ENCODE results near the gene BBX.

DNA sequence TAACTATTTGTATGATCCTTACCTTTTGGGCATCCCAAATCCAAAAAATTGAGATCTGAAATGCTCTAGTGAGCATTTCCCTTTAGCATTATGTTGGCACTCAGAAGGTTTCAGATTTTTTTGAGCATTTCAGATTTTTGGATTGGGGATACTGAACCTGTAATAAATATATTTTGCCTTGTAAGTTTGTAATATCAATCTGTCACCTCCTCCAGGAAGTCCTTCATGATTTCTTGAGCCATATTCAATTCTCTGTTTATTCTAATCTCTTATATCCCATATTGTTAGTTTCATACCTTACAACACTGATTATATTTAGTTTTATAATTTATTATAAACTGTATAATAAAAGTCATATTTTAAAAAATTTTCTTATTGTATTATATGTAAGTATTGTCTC, 215.2 kb downstream of the BBX start:
- TF ChIP-seq, protein P1, sequence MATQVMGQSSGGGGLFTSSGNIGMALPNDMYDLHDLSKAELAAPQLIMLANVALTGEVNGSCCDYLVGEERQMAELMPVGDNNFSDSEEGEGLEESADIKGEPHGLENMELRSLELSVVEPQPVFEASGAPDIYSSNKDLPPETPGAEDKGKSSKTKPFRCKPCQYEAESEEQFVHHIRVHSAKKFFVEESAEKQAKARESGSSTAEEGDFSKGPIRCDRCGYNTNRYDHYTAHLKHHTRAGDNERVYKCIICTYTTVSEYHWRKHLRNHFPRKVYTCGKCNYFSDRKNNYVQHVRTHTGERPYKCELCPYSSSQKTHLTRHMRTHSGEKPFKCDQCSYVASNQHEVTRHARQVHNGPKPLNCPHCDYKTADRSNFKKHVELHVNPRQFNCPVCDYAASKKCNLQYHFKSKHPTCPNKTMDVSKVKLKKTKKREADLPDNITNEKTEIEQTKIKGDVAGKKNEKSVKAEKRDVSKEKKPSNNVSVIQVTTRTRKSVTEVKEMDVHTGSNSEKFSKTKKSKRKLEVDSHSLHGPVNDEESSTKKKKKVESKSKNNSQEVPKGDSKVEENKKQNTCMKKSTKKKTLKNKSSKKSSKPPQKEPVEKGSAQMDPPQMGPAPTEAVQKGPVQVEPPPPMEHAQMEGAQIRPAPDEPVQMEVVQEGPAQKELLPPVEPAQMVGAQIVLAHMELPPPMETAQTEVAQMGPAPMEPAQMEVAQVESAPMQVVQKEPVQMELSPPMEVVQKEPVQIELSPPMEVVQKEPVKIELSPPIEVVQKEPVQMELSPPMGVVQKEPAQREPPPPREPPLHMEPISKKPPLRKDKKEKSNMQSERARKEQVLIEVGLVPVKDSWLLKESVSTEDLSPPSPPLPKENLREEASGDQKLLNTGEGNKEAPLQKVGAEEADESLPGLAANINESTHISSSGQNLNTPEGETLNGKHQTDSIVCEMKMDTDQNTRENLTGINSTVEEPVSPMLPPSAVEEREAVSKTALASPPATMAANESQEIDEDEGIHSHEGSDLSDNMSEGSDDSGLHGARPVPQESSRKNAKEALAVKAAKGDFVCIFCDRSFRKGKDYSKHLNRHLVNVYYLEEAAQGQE (IDR thresholded peaks at IDR 0.05; ENCODE audit: insufficient read depth in 1 of 2, low read depth in 2 of 2, low read length in 2 of 2): no peak
- TF ChIP-seq TAF1 (IDR thresholded peaks at IDR 0.05; ENCODE audit: borderline replicate concordance, insufficient read depth, low read length) (no peak), POLR2AphosphoS5 (IDR thresholded peaks at IDR 0.05; ENCODE audit: low read depth, low read length) (no peak)

Measured in PFSK-1 (cell line).